HEK293T (cell line): Measurements from ENCODE around the gene NHERF1.

ENCODE experiments used
- FOXA1 ChIP-seq: fragments of 450-650 bp; IDR thresholded peaks from 2 replicates; pipeline ENCODE4 v1.6.1; 2016; ENCODE audit warnings: mild to moderate bottlenecking
- FOXK2 ChIP-seq: fragments of 450-650 bp; IDR thresholded peaks from 2 replicates; pipeline ENCODE4 v1.6.1; 2016; ENCODE audit warnings: mild to moderate bottlenecking
- FOXM1 ChIP-seq: fragments of 450-650 bp; IDR thresholded peaks from 2 replicates; pipeline ENCODE4 v1.6.1; 2017; ENCODE audit warnings: mild to moderate bottlenecking, borderline replicate concordance
- SP1 ChIP-seq: fragments of 450-650 bp; IDR thresholded peaks from 2 replicates; pipeline ENCODE4 v1.6.1; 2017
- ZNF384 ChIP-seq: fragments of 450-650 bp; IDR thresholded peaks from 2 replicates; pipeline ENCODE4 v1.6.1; 2016

DNA sequence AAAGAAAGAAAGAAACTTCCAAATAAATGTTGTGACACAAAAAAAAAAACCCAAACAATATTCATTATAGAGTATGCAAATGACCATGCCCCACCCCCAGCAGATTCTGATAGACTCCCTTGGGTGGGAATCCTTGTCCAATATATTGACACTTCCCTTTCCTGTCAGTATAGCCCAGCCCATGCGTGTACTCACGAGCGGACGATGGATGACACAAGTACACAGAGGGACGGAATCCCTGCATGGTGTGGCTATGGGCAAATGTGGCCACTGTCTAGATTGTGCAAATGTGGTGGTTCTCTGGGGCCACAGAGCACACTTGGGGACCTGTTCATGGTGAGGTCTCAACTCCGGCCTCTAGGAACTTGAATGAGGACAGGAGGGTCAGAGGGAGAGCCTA, 8.3 kb upstream of the NHERF1 start:
- TF ChIP-seq SP1: no peak
- no peak for TF ChIP-seq FOXM1
- no peak for TF ChIP-seq FOXA1
- TF ChIP-seq FOXK2: no peak
- TF ChIP-seq ZNF384: no peak
